H1 (cell line): ENCODE data around the gene DLX2. TPM values are rescaled to one million over a fixed set of nuclear protein-coding genes. Genes with fewer than 3 reads are reported as not detected.

Source experiments
- CTCF ChIA-PET: fragments of 300-600 bp; sonication (Branson Sonifier 250); formaldehyde crosslinking; loops from one replicate; lab custom pipeline; 2021; ENCODE audit not compliant: partially characterized antibody; lab: Charles Lee
- POLR2A ChIA-PET: fragments of 300-600 bp; sonication (Branson Sonifier 250); formaldehyde crosslinking; loops from one replicate; lab custom pipeline; 2021; ENCODE audit warnings: inconsistent platforms; ENCODE audit not compliant: partially characterized antibody; lab: Charles Lee
- DNase-seq, 2 experiments: peaks; one replicate each; pipeline versions ENCODE4 v3.0.0 to v3.0.0-alpha.2; 2010 to 2022; ENCODE audit warnings: low spot score in 2 of 2, low read depth in 1 of 2, mixed read lengths in 1 of 2
- FAIRE-seq: peaks from 2 replicates; lab custom pipeline; 2011; peaks lifted over from hg19 to GRCh38; lab: Jason Lieb, UNC
- H2AFZ ChIP-seq: 2 replicates; pipeline ENCODE4 v1.8.1; 2012; ENCODE audit warnings: low read length, inconsistent platforms
- H2AK5ac ChIP-seq: 2 replicates; pipeline ENCODE4 v1.6.1; 2013; ENCODE audit warnings: low read depth, low read length
- H2BK120ac ChIP-seq: replicated peaks from 2 replicates; pipeline ENCODE3; 2013; ENCODE audit warnings: low read depth, low read length, inconsistent platforms
- H2BK12ac ChIP-seq: 2 replicates; pipeline ENCODE4 v1.6.1; 2013; ENCODE audit warnings: low read depth, low read length
- H2BK15ac ChIP-seq: 2 replicates; pipeline ENCODE4 v1.6.1; 2013; ENCODE audit warnings: low read length
- H2BK20ac ChIP-seq: 2 replicates; pipeline ENCODE4 v1.6.1; 2013; ENCODE audit warnings: low read length
- H2BK5ac ChIP-seq: 2 replicates; pipeline ENCODE4 v1.6.1; 2013; ENCODE audit warnings: low read depth, low read length
- H3K14ac ChIP-seq: 2 replicates; pipeline ENCODE4 v1.6.1; 2013; ENCODE audit warnings: inconsistent platforms; ENCODE audit not compliant: insufficient read length
- H3K18ac ChIP-seq: 2 replicates; pipeline ENCODE4 v1.6.1; 2013; ENCODE audit warnings: low read length; ENCODE audit errors: extremely low read depth
- H3K23ac ChIP-seq: 2 replicates; pipeline ENCODE4 v1.6.1; 2013; ENCODE audit warnings: inconsistent platforms; ENCODE audit not compliant: insufficient read length
- H3K23me2 ChIP-seq: 2 replicates; pipeline ENCODE4 v1.6.1; 2013; ENCODE audit warnings: low read depth, low read length
- H3K27ac ChIP-seq: 2 replicates; pipeline ENCODE4 v1.6.1; 2011; ENCODE audit warnings: low read depth, low read length, inconsistent platforms
- H3K27me3 ChIP-seq, 4 experiments: replicated peaks in 1 of 4; 1 replicate in 1 of 4; 2 replicates in 3 of 4; pipeline versions ENCODE4 v1.6.1 to v1.8.1; 2011 to 2013; ENCODE audit warnings: low read length in 3 of 4, mild to moderate bottlenecking in 3 of 4, inconsistent platforms in 2 of 4, mixed read lengths in 2 of 4, moderate library complexity in 1 of 4; ENCODE audit not compliant: control insufficient read depth in 3 of 4, insufficient read depth in 3 of 4; ENCODE audit errors: extremely low read depth in 1 of 4
- H3K36me3 ChIP-seq, 4 experiments: 2 replicates each; pipeline versions ENCODE4 v1.6.1 to v1.8.1; 2011 to 2013; ENCODE audit warnings: mild to moderate bottlenecking in 4 of 4, low read length in 3 of 4, moderate library complexity in 2 of 4, control low read depth in 1 of 4, inconsistent platforms in 1 of 4; ENCODE audit not compliant: insufficient read depth in 4 of 4, control insufficient read depth in 2 of 4
- H3K4ac ChIP-seq: replicated peaks from 2 replicates; pipeline ENCODE3; 2013; ENCODE audit warnings: low read length, low read depth, mixed read lengths, inconsistent platforms; ENCODE audit not compliant: insufficient read length
- H3K4me1 ChIP-seq, 4 experiments: replicated peaks in 1 of 4; 1 replicate in 1 of 4; 2 replicates in 3 of 4; pipeline versions ENCODE4 v1.6.1 to v1.8.1; 2011 to 2013; ENCODE audit warnings: low read length in 3 of 4, inconsistent platforms in 2 of 4, mixed read lengths in 1 of 4; ENCODE audit not compliant: insufficient read depth in 4 of 4, control insufficient read depth in 3 of 4
- H3K4me2 ChIP-seq, 2 experiments: 2 replicates each; pipeline versions ENCODE4 v1.6.1 to v1.8.1; 2011 to 2013; ENCODE audit warnings: low read depth in 2 of 2, low read length in 2 of 2, control low read depth in 1 of 2, inconsistent platforms in 1 of 2, mild to moderate bottlenecking in 1 of 2; ENCODE audit not compliant: insufficient read depth in 1 of 2
- H3K4me3 ChIP-seq, 4 experiments: fragments of 200-600, 300-600 bp in 1 of 4; sonication (generic), shearing (Covaris generic), sonication (Bioruptor Twin) in 1 of 4; 2 replicates each; pipeline versions ENCODE4 v1.5.1 to v1.8.1; 2011 to 2016; ENCODE audit warnings: low read length in 4 of 4, low read depth in 3 of 4, control low read depth in 2 of 4, inconsistent platforms in 2 of 4, mild to moderate bottlenecking in 2 of 4, mixed read lengths in 1 of 4, moderate library complexity in 1 of 4; ENCODE audit not compliant: insufficient read depth in 2 of 4; ENCODE audit errors: extremely low read depth in 1 of 4
- H3K56ac ChIP-seq: replicated peaks from 2 replicates; pipeline ENCODE3; 2013; ENCODE audit warnings: low read depth, mild to moderate bottlenecking, mixed read lengths, low read length, inconsistent platforms; ENCODE audit not compliant: insufficient read length
- H3K79me1 ChIP-seq: 2 replicates; pipeline ENCODE4 v1.6.1; 2013; ENCODE audit warnings: low read depth, low read length, control low read depth
- H3K79me2 ChIP-seq, 2 experiments: 2 replicates each; pipeline versions ENCODE4 v1.6.1 to v1.8.1; 2012 to 2013; ENCODE audit warnings: low read length in 2 of 2, mild to moderate bottlenecking in 2 of 2, inconsistent platforms in 1 of 2; ENCODE audit not compliant: insufficient read depth in 2 of 2, control insufficient read depth in 1 of 2
- H3K9ac ChIP-seq, 4 experiments: replicated peaks in 1 of 4; 1 replicate in 1 of 4; 2 replicates in 3 of 4; pipeline versions ENCODE4 v1.6.1 to v1.8.1; 2011 to 2013; ENCODE audit warnings: low read depth in 3 of 4, low read length in 3 of 4, control low read depth in 2 of 4, mild to moderate bottlenecking in 2 of 4, moderate library complexity in 2 of 4, inconsistent platforms in 1 of 4; ENCODE audit errors: extremely low read depth in 1 of 4
- H3K9me3 ChIP-seq, 2 experiments: 2 replicates each; pipeline versions ENCODE4 v1.6.1 to v1.8.1; 2012 to 2013; ENCODE audit warnings: mild to moderate bottlenecking in 2 of 2, moderate library complexity in 2 of 2, control low read depth in 1 of 2, inconsistent platforms in 1 of 2, low read depth in 1 of 2, low read length in 1 of 2, mixed read lengths in 1 of 2; ENCODE audit not compliant: insufficient read depth in 2 of 2
- H4K20me1 ChIP-seq, 2 experiments: replicated peaks in 1 of 2; 2 replicates each; pipeline versions ENCODE3 to v1.8.1; 2011 to 2013; ENCODE audit warnings: inconsistent platforms in 2 of 2, low read length in 2 of 2, mild to moderate bottlenecking in 1 of 2; ENCODE audit not compliant: insufficient read depth in 2 of 2, control insufficient read depth in 1 of 2
- H4K5ac ChIP-seq: 2 replicates; pipeline ENCODE4 v1.6.1; 2013; ENCODE audit warnings: low read length, low read depth, mixed read lengths, inconsistent platforms; ENCODE audit not compliant: insufficient read length
- H4K8ac ChIP-seq: 2 replicates; pipeline ENCODE4 v1.8.0; 2013; ENCODE audit warnings: mild to moderate bottlenecking, moderate library complexity, low read length, inconsistent platforms; ENCODE audit not compliant: insufficient read depth; ENCODE audit errors: extremely low read depth
- H4K91ac ChIP-seq: replicated peaks from 2 replicates; pipeline ENCODE3; 2013; ENCODE audit warnings: low read length, mixed read lengths, inconsistent platforms; ENCODE audit not compliant: insufficient read length
- ATF2 ChIP-seq: IDR thresholded peaks from 2 replicates; pipeline ENCODE4 v1.6.1; 2012; ENCODE audit warnings: low read length, inconsistent platforms
- CREB1 ChIP-seq: IDR thresholded peaks from 2 replicates; pipeline ENCODE4 v1.6.1; 2012; ENCODE audit warnings: inconsistent platforms
- GTF2F1 ChIP-seq: IDR thresholded peaks from 2 replicates; pipeline ENCODE4 v1.6.1; 2012; ENCODE audit warnings: low read depth, low read length, improper control_type of control experiment, borderline replicate concordance
- KDM4A ChIP-seq: IDR thresholded peaks from one replicate; pipeline ENCODE4 v1.7.1; 2012; ENCODE audit warnings: low read depth, mild to moderate bottlenecking, moderate library complexity, low read length, inconsistent platforms; ENCODE audit not compliant: severe bottlenecking
- MAFK ChIP-seq: IDR thresholded peaks from 2 replicates; pipeline ENCODE4 v1.6.1; 2012; ENCODE audit warnings: low read depth, mild to moderate bottlenecking, improper control_type of control experiment, low read length
- RBBP5 ChIP-seq: IDR thresholded peaks from 2 replicates; pipeline ENCODE4 v1.7.1; 2012; ENCODE audit warnings: low read depth, mild to moderate bottlenecking, inconsistent platforms, low read length, moderate library complexity, borderline replicate concordance
- WGBS, 2 experiments: shearing (Covaris generic) in 1 of 2; methylation state at CpG; one replicate each; pipeline versions ENCODE4 v1.1.6 to v1.1.7; 2013 to 2015; ENCODE audit warnings: low lambda C conversion rate in 2 of 2, mixed read lengths in 2 of 2, inconsistent platforms in 1 of 2, low coverage in 1 of 2, missing lambda C conversion rate in 1 of 2; ENCODE audit not compliant: insufficient replicate concordance in 2 of 2, insufficient coverage in 1 of 2, insufficient read length in 1 of 2; ENCODE audit errors: extremely low coverage in 1 of 2, missing lambda C conversion rate in 1 of 2; 5-methylcytosine and 5-hydroxymethylcytosine counted together
- polyA plus RNA-seq, 7 experiments: library from polyadenylated mRNA; depleted of rRNA in 3 of 7; stranded (reverse) in 5 of 7; unstranded in 2 of 7; fragments of >200 nt in 5 of 7; fragments of 200-250 nt in 2 of 7; gene quantifications; 1 replicate in 5 of 7; 2 replicates in 1 of 7; 4 replicates in 1 of 7; pipeline versions ENCODE4 v1.2.1 to v1.2.3, GENCODE V29; 2011 to 2013; ENCODE audit warnings: missing spikeins in 2 of 7, mixed read lengths in 2 of 7
- total RNA-seq: library from RNA; stranded (reverse); fragmentation: NEBNext Ultra II Directional; extraction: Animal tissue kit (Norgen Biotek cat#: 25700); gene quantifications from 2 replicates; pipeline ENCODE4 v1.2.1, GENCODE V29; 2021

DLX2 gene
- total and polyA plus RNA-seq, 2 of the 8 experiments (the other 6 are each of a cell fraction or from before 2014, with no cell fraction given) = 0.45 TPM; not detected in 1

- no peak for FAIRE-seq
- TF ChIP-seq KDM4A (no peak), ATF2 (no peak), CREB1 (no peak), RBBP5 (no peak), GTF2F1 (no peak), MAFK (no peak)
- TF ChIP-seq, all 59 proteins: peak for 0
- Histone ChIP-seq H3K14ac (no peak overlapping the region), H3K23me2 (no peaks in the 10 kb centered on the region; the same call in 1 of the 2 replicates), H3K27me3 (peaks cover 10 to 25% (median 18%) of the 10 kb centered on the region in 4 experiments), H3K4ac (no peak overlapping the region), H3K9me3 (no peaks in the 10 kb centered on the region), H3K9ac (no peak overlapping the region), H2AFZ (no peak overlapping the region), H3K18ac (no peak overlapping the region), H4K5ac (no peak overlapping the region), H2BK20ac (no peak overlapping the region), H2BK12ac (no peak overlapping the region), H3K36me3 (no peaks in the 10 kb centered on the region), H2BK5ac (no peak overlapping the region), H3K56ac (no peak overlapping the region), H3K4me2 (no peak overlapping the region), H2AK5ac (no peak overlapping the region), H2BK15ac (no peak overlapping the region), H3K79me1 (no peaks in the 10 kb centered on the region), H3K27ac (no peak overlapping the region), H3K23ac (no peak overlapping the region), H3K4me3 (no peak overlapping the region), H4K20me1 (peaks cover 0 to 5% of the 10 kb centered on the region in 2 experiments), H4K8ac (no peak overlapping the region), H3K79me2 (no peaks in the 10 kb centered on the region), H3K4me1 (peaks cover 3 to 8% (median 6%) of the 10 kb centered on the region in 4 experiments; a peak in 5 of 7 replicates), H2BK120ac (no peak overlapping the region), H4K91ac (no peak overlapping the region)
- ChIA-PET POLR2A (no interaction called here), CTCF (interaction anchor here (1.0 to 4.8 kb wide), 10 partner anchors 9 to 538 kb away, joined by 3 to 38 read pairs (median 5); no protein-coding TSS in a partner anchor)
- WGBS, 2 experiments = 86% methylated on average over 3 of the region's 3 CpGs; no CpG with 5 or more reads in 1 of the 2 experiments
- no peak for DNase-seq
These were observed 11.9 kb upstream of the DLX2 start for GRCh38 chr2:172114579-172114978.
